HCT116 (cell line): Measurements from ENCODE around the gene FOXN3. TPM values are rescaled to one million over a fixed set of nuclear protein-coding genes. Genes with fewer than 3 reads are reported as not detected.

Experiments used
- ATAC-seq: fragments of 200-7000 bp; cut with Tn5 transposase; 2 replicates; pipeline ENCODE4 v1.9.1; 2020; ENCODE audit warnings: mild to moderate bottlenecking, moderate library complexity
- BruUV-seq: library from RNA; stranded (reverse); fragments of 400-500 nt; replicated peaks from 2 replicates; lab custom pipeline; 2021; lab: Mats Ljungman, UMichigan
- CTCF ChIA-PET: fragments of 300-600 bp; sonication (Branson Sonifier 250); formaldehyde crosslinking; loops from one replicate; lab custom pipeline; 2021; ENCODE audit warnings: antibody characterized with exemption; lab: Charles Lee
- POLR2A ChIA-PET: fragments of 300-600, 350-600 bp; sonication (Branson Sonifier 250); formaldehyde crosslinking; loops from one replicate; lab custom pipeline; 2021; ENCODE audit warnings: antibody characterized with exemption; lab: Charles Lee
- RAD21 ChIA-PET, 2 experiments: fragments of 300-600 bp; sonication (Branson Sonifier 250); formaldehyde crosslinking; loops; one replicate each; lab custom pipeline; 2023; ENCODE audit warnings: low total read pairs in 2 of 2; ENCODE audit not compliant: uncharacterized antibody in 2 of 2, unreplicated experiment in 2 of 2, low non-redundant PET in 1 of 2; lab: Charles Lee
- DNase-seq: peaks from one replicate; pipeline ENCODE4 v3.0.0-alpha.2; 2010; ENCODE audit warnings: low read depth, low spot score
- H2AFZ ChIP-seq: fragments of 200-600 bp; shearing (Covaris generic), sonication (generic); 2 replicates; pipeline ENCODE4 v1.6.1; 2017; ENCODE audit warnings: low read depth, mixed run types, mixed read lengths, antibody characterized with exemption, low read length; ENCODE audit not compliant: poor library complexity, severe bottlenecking
- H3K27ac ChIP-seq: 2 replicates; pipeline ENCODE4 v1.5.1; 2012; ENCODE audit warnings: low read depth, low read length
- H3K27me3 ChIP-seq: fragments of 200-600 bp; sonication (generic); 2 replicates; pipeline ENCODE4 v1.6.1; 2016; ENCODE audit warnings: mixed run types, low read length, mixed read lengths; ENCODE audit not compliant: insufficient read depth
- H3K36me3 ChIP-seq, 2 experiments: fragments of 200-500 bp in 1 of 2; fragments of 200-600 bp in 1 of 2; sonication (Bioruptor generic) in 1 of 2; sonication (generic) in 1 of 2; 2 replicates each; pipeline versions ENCODE4 v1.5.1 to v1.6.1; 2014 to 2016; ENCODE audit warnings: low read length in 2 of 2, inconsistent platforms in 1 of 2, mixed read lengths in 1 of 2, mixed run types in 1 of 2; ENCODE audit not compliant: insufficient read depth in 2 of 2, control insufficient read depth in 1 of 2
- H3K4me1 ChIP-seq, 2 experiments: fragments of 200-600 bp in 1 of 2; sonication (generic) in 1 of 2; 2 replicates each; pipeline versions ENCODE4 v1.5.1 to v1.6.1; 2012 to 2017; ENCODE audit warnings: low read length in 2 of 2, inconsistent platforms in 1 of 2, mild to moderate bottlenecking in 1 of 2, mixed read lengths in 1 of 2, mixed run types in 1 of 2, moderate library complexity in 1 of 2; ENCODE audit not compliant: insufficient read depth in 2 of 2, control insufficient read depth in 1 of 2
- H3K4me2 ChIP-seq: fragments of 200-600 bp; sonication (generic); 2 replicates; pipeline ENCODE4 v1.6.1; 2017; ENCODE audit warnings: mixed run types, low read length, mixed read lengths
- H3K4me3 ChIP-seq, 2 experiments: fragments of 200-600 bp in 1 of 2; sonication (generic) in 1 of 2; replicated peaks in 1 of 2; 2 replicates each; pipeline ENCODE4 v1.5.1; 2011 to 2016; ENCODE audit warnings: low read length in 2 of 2, control low read depth in 1 of 2, low read depth in 1 of 2, mild to moderate bottlenecking in 1 of 2, mixed read lengths in 1 of 2, mixed run types in 1 of 2
- H3K79me2 ChIP-seq: fragments of 200-600 bp; sonication (generic); 2 replicates; pipeline ENCODE4 v1.6.1; 2017; ENCODE audit warnings: mild to moderate bottlenecking, mixed run types, low read length, moderate library complexity, mixed read lengths; ENCODE audit not compliant: insufficient read depth
- H3K9ac ChIP-seq: fragments of 200-600 bp; sonication (generic); 2 replicates; pipeline ENCODE4 v1.6.1; 2016; ENCODE audit warnings: low read length, mixed read lengths
- H3K9me2 ChIP-seq: fragments of 200-600 bp; sonication (generic), shearing (Covaris generic); 2 replicates; pipeline ENCODE4 v1.6.1; 2017; ENCODE audit warnings: mixed run types, mild to moderate bottlenecking, moderate library complexity; ENCODE audit not compliant: insufficient read depth
- H3K9me3 ChIP-seq, 2 experiments: fragments of 200-500 bp in 1 of 2; fragments of 200-600 bp in 1 of 2; sonication (Bioruptor generic) in 1 of 2; sonication (generic) in 1 of 2; 2 replicates each; pipeline ENCODE4 v1.6.1; 2014 to 2017; ENCODE audit warnings: low read length in 2 of 2, mixed read lengths in 2 of 2, inconsistent platforms in 1 of 2, low read depth in 1 of 2, mild to moderate bottlenecking in 1 of 2, mixed run types in 1 of 2, moderate library complexity in 1 of 2; ENCODE audit not compliant: control insufficient read depth in 1 of 2, insufficient read depth in 1 of 2
- H4K20me1 ChIP-seq: fragments of 200-600 bp; sonication (generic), shearing (Covaris generic); 2 replicates; pipeline ENCODE4 v1.6.1; 2017; ENCODE audit warnings: mixed run types, mild to moderate bottlenecking, moderate library complexity; ENCODE audit not compliant: insufficient read depth
- ATF3 ChIP-seq: IDR thresholded peaks from 2 replicates; pipeline ENCODE4 v1.6.1; 2012
- CBX3 ChIP-seq: IDR thresholded peaks from 2 replicates; pipeline ENCODE4 v1.6.1; 2012; ENCODE audit warnings: low read depth
- CEBPB ChIP-seq: IDR thresholded peaks from 2 replicates; pipeline ENCODE4 v1.6.1; 2012; ENCODE audit warnings: low read depth
- EZH2phosphoT487 ChIP-seq: fragments of 200-600 bp; IDR thresholded peaks from 2 replicates; pipeline ENCODE4 v1.6.1; 2018; ENCODE audit warnings: antibody characterized with exemption, borderline replicate concordance
- FOSL1 ChIP-seq: IDR thresholded peaks from 2 replicates; pipeline ENCODE4 v1.6.1; 2012; ENCODE audit warnings: low read depth
- MAX ChIP-seq: IDR thresholded peaks from 2 replicates; pipeline ENCODE4 v1.6.1; 2012
- POLR2AphosphoS5 ChIP-seq: IDR thresholded peaks from 2 replicates; pipeline ENCODE4 v1.6.1; 2011; ENCODE audit warnings: mild to moderate bottlenecking, low read depth, low read length, moderate library complexity
- REST ChIP-seq: IDR thresholded peaks from 2 replicates; pipeline ENCODE4 v1.6.1; 2012; ENCODE audit warnings: low read depth
- SIN3A ChIP-seq: IDR thresholded peaks from 2 replicates; pipeline ENCODE4 v1.6.1; 2012; ENCODE audit warnings: low read depth
- SP1 ChIP-seq: IDR thresholded peaks from 2 replicates; pipeline ENCODE4 v1.6.1; 2012; ENCODE audit warnings: low read depth
- SRF ChIP-seq: IDR thresholded peaks from 2 replicates; pipeline ENCODE4 v1.6.1; 2012; ENCODE audit warnings: low read depth
- TCF7L2 ChIP-seq: IDR thresholded peaks from 2 replicates; pipeline ENCODE4 v1.7.0; 2011; ENCODE audit warnings: borderline replicate concordance, inconsistent platforms; ENCODE audit not compliant: insufficient read depth, insufficient read length; ENCODE audit errors: extremely low read depth
- ZFX ChIP-seq: fragments of 450-650 bp; IDR thresholded peaks from 2 replicates; pipeline ENCODE4 v1.6.1; 2017
- ZNF274 ChIP-seq: fragments of 200-500 bp; sonication (Bioruptor generic); IDR thresholded peaks from 2 replicates; pipeline ENCODE4 v1.6.1; 2014; ENCODE audit warnings: mild to moderate bottlenecking, low read depth, low read length, inconsistent platforms
- intact Hi-C: fragments of 100-400 bp; cut with micrococcal nuclease; formaldehyde crosslinking; loops from 2 replicates; pipeline ENCODE4 v1.10.0; 2022
- total RNA-seq: library from RNA; stranded (reverse); gene quantifications from one replicate; pipeline ENCODE4 v1.2.1, GENCODE V29; 2021; ENCODE audit not compliant: unreplicated experiment

FOXN3 gene
- total RNA-seq, 1 experiment from 2014 or later: 20.0 TPM

- POLR2A ChIA-PET: no interaction called here
- ATAC-seq: no peak
Measured at GRCh38 chr14:89267163-89267562, 149.9 kb downstream of the FOXN3 start.

GRCh38 chr14:89266754-89267153, 150.3 kb downstream of the FOXN3 start:
- POLR2A ChIA-PET: no interaction called here
- no peak overlapping the region for H2AFZ ChIP-seq
- H3K4me3 ChIP-seq: no peak overlapping the region
- H3K27ac ChIP-seq: no peak overlapping the region
- no TSS peak for BruUV-seq
- RAD21 ChIA-PET: no interaction called here
- H3K4me1 ChIP-seq: no peaks in the 10 kb centered on the region
- no peak overlapping the region for H3K4me2 ChIP-seq
- CTCF ChIA-PET: no interaction called here
- H3K79me2 ChIP-seq: no peaks in the 10 kb centered on the region
- H3K9me2 ChIP-seq: no peaks in the 10 kb centered on the region
- ATAC-seq (no peak), DNase-seq (no peak)
- no peak overlapping the region for H3K9ac ChIP-seq
- H4K20me1 ChIP-seq: no peaks in the 10 kb centered on the region
- no peak for TF ChIP-seq CEBPB
- TF ChIP-seq ZFX: no peak
- no peak for TF ChIP-seq SRF
- no peak for TF ChIP-seq ZNF274
- TF ChIP-seq SIN3A: no peak
- no peak for TF ChIP-seq REST
- TF ChIP-seq ATF3: no peak
- intact Hi-C loops: no loop called here
- no peaks in the 10 kb centered on the region for H3K27me3 ChIP-seq
- H3K36me3 ChIP-seq: no peaks in the 10 kb centered on the region
- no peaks in the 10 kb centered on the region for H3K9me3 ChIP-seq

More at GRCh38 chr14:89267163-89267562, 149.9 kb downstream of the FOXN3 start:
- Histone ChIP-seq H3K27ac (no peak overlapping the region), H3K4me1 (no peaks in the 10 kb centered on the region), H3K9me3 (no peaks in the 10 kb centered on the region), H3K79me2 (no peaks in the 10 kb centered on the region), H3K4me2 (no peak overlapping the region), H3K27me3 (no peaks in the 10 kb centered on the region), H3K9ac (no peak overlapping the region), H3K9me2 (no peaks in the 10 kb centered on the region), H3K36me3 (no peaks in the 10 kb centered on the region), H2AFZ (no peak overlapping the region), H4K20me1 (no peaks in the 10 kb centered on the region), H3K4me3 (no peak overlapping the region)
- intact Hi-C loops: no loop called here
- DNase-seq: no peak
- ChIA-PET RAD21 (no interaction called here), CTCF (no interaction called here)
- no peak for TF ChIP-seq MAX
- TF ChIP-seq CBX3: no peak
- TF ChIP-seq EZH2phosphoT487: no peak
- TF ChIP-seq FOSL1: no peak
- no peak for TF ChIP-seq SP1
- TF ChIP-seq POLR2AphosphoS5: no peak
- no peak for TF ChIP-seq TCF7L2
- TF ChIP-seq SRF: no peak
- no TSS peak for BruUV-seq
